Hematopoietic multipotent progenitor cell treated with erythropoietin and hydrocortisone succinate and interleukin-3 and kit ligand, for 15 days (in vitro differentiated cells): Measurements from ENCODE around the gene DNASE1L3.

ENCODE experiments used
- DNase-seq: peaks from one replicate; pipeline ENCODE4 v3.0.0-alpha.2; 2015; ENCODE audit warnings: low spot score

Gene DNASE1L3

DNA sequence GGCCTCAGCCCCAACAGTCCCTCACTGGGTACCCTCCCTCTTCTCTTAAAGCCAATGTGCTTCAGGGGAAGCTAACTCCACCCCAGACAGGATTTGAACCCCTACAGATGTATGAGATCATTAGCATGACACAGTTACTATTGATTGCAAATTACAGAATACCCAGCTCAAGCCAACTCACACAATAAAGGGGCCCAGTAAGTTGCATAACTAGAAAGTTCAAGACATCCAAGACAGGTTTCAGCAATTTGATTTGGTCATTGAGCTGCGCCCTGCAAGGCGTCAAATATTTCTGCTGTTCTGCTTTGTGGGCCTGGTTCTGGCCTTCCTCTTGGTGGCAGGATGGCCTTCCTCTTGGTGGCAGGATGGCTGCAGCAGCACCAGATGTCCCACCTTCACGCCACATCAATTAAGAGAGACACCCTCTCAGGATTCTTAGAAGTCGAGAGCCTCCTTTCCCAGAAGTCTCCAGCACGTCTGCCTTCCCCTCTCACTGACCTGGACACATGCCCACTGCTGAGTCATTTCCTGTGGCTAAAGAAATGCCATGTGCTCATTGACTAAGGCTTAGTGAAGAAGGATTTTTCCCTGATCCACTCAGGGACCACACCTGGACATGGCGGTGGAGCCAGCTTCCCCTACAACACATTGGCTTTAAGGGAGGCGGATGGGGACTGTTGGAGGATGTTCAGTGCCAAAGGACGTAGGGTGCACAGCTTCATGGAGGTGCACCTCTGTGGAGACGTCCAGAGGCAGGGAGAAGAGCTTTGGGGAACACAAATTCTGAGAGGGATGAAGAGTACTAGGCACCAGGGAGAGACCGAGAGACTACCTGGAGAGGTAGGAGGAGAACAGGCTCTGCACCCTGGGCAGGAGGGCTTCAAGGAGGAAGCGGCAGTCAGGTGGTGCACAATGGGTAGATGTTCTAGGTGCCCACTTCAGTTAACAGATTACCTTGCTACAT, 49.1 kb downstream of the DNASE1L3 start:
- no peak for DNase-seq

- DNase-seq: no peak
Measured at GRCh38 chr3:58160399-58160798, 50.4 kb downstream of the DNASE1L3 start.

GRCh38 chr3:58158442-58159153, 52.2 kb downstream of the DNASE1L3 start:
- no peak for DNase-seq

- DNase-seq: no peak
Measured at GRCh38 chr3:58157700-58158099, 53.1 kb downstream of the DNASE1L3 start.

DNA sequence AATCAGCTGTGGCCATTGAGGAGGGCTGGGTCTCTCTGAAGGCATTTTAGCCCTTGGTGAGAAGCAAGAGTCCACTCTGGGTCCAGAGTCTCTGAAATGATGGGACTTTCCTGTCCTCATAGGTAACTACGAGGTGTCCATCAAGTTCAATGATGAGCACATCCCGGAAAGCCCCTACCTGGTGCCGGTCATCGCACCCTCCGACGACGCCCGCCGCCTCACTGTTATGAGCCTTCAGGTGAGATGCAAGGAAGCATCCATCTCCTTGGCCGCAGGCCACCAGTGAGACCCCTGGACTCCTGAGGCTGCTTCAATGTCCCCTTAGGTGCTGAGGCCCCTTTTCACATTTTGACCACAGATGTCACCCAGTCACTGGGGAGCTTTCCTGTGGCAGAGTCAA, 54.9 kb downstream of the DNASE1L3 start:
- no peak for DNase-seq

DNA sequence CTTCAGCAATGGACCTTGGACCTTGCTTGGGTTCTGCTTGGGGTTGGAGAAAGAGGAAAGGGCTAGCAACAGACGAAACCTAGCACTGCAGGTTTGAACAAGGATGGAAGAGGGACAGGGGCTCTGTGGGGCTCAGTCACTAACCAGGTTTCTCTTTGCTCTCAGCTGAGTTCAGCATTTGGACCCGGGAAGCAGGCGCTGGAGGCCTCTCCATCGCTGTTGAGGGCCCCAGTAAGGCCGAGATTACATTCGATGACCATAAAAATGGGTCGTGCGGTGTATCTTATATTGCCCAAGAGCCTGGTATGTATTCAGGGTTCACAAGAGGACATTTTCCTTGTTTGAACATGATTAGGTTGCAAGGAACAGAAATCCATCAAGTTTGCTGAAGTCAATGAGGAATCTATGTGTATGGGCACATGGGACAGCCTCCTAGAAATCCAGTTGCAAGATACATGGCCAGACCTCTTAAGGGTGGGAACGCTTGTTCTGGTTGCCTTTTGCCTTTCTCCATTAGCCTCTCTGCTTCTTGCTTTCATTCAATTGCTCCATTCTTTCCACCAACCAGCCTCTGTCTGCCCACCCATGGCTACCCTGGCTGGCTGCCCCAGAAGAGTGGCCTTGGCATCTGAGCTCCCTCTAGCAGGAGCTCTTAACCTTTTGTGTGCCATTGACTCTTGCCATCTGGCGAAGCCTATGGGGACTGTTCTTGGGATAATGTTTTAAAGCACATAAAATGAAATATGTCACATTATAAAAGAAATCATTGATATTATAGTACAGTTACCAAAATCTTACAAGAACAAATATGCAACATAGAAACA, 55.9 kb downstream of the DNASE1L3 start:
- no peak for DNase-seq

DNA sequence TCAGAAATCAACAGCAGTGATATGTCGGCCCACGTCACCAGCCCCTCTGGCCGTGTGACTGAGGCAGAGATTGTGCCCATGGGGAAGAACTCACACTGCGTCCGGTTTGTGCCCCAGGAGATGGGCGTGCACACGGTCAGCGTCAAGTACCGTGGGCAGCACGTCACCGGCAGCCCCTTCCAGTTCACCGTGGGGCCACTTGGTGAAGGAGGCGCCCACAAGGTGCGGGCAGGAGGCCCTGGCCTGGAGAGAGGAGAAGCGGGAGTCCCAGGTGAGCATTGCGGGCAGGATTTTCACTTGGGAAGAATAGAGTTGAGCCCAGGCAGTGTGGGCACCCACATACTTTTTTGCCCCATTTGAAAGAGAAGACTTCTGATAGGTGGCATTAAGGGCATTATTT, 57.4 kb downstream of the DNASE1L3 start:
- DNase-seq: no peak

DNA sequence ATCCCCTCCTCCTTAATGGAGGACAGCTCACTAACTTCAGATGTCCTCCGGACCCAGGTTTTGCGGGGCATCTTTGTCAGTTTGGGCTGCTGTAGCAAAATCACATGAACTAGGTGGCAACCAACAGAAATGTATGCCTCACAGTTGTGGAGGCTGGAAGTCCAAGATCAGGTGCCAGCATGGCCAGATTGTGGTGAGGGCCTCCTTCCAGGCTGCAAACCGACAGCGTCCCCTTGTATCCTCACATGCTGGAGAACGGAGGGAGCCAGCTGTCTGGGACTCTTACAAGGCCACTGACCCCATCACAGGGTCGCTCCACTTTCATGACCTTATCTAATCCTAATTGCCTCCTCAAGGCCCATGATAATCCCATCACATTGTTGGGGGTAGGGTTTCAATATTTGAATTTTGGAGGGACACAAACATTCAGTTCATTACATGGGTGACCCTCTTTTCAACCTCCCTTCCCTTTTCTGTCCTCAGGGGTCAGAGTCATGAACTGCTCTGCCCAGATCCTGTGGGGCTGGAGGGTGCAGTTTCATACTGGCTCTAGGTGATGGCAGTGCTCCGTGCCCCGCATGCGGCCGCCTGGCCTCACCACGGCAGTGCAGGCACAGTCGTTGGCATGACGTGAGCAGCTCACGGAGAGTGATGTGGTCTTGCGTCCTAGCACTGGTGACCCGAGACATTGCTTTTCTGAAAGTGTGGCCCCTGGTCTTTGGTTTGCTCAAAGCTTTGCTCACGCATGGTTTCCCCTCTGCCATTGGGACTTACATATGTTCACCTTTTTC, 58.4 kb downstream of the DNASE1L3 start:
- DNase-seq: no peak

DNA sequence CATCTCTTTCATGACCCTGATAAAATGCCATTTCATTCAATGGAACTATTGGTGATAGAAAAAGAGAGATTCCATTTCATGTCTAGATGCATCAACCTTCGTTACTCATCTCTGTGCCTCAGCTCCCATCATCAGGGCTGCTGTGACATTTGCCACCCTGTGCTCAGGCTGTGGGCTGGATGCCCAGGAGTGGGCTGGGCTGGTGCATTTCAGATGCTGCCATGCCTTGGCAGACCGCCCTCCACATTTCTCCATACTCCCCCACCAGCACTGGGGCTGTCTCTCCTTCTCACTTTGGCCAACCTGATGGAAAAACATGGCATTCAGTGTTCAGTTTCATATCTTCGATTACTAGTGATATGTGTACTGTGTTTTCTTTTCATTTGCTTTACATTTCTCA, 59.1 kb downstream of the DNASE1L3 start:
- no peak for DNase-seq

- no peak for DNase-seq
Measured at GRCh38 chr3:58150810-58151199, 60.0 kb downstream of the DNASE1L3 start.

- no peak for DNase-seq
Measured at GRCh38 chr3:58150130-58150809, 60.5 kb downstream of the DNASE1L3 start.

DNA sequence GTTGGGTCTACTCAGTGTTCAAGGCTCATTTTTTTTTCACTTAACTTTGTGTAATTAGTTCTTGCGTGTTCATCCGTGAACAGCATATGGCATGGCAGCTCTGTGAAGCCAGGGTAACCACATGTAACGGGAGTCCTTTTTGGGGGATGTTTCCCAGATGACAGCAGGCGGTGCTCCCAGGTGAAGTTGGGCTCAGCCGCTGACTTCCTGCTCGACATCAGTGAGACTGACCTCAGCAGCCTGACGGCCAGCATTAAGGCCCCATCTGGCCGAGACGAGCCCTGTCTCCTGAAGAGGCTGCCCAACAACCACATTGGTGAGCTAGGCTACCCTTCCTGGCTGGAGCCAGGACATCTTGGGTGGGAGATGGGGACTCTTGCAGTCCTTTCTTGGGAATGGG, 62.7 kb downstream of the DNASE1L3 start:
- DNase-seq: no peak

- no peak for DNase-seq
Measured at GRCh38 chr3:58144478-58145325, 66.1 kb downstream of the DNASE1L3 start.

DNA sequence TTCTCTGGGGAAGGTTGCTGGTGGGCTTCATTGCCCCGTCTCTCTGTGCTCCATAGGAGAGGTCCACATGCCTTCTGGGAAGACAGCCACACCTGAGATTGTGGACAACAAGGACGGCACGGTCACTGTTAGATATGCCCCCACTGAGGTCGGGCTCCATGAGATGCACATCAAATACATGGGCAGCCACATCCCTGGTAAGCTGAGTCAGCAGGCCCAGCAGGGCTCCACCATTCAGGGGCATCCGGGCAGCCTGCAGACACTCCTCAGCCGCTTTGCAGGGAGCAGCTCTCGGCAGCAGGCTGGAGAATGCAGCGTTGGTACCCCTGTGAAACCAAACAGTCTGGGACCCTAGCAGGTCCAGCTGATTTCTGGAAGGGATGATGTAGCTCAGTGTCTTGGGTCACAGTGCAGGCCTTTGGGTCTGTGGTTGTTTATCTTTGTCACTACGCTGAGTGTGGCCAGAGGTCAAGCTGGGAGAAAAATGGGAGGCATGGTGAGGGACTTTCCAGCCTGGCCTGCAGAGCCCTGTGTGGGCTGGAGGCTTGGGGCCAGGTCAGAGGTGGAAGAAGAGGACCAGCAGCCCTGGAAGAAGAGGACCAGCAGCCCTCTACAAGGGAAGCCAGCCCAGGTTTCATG, 67.2 kb downstream of the DNASE1L3 start:
- no peak for DNase-seq
